ENCODE results near the gene FBXL4.

Gene FBXL4

GRCh38 chr6:98880486-98880885, 67.3 kb downstream of the FBXL4 start:
- peak; percentile 10 for DNase-seq (ENCODE audit: low spot score)

- DNase-seq (ENCODE audit: low spot score) = no peak
Measured at GRCh38 chr6:98877250-98877649, 70.5 kb downstream of the FBXL4 start.

GRCh38 chr6:98875375-98875774, 72.4 kb downstream of the FBXL4 start:
- DNase-seq (ENCODE audit: low spot score) = no peak

- no peak for DNase-seq (ENCODE audit: low spot score)
Measured at GRCh38 chr6:98871821-98872220, 75.9 kb downstream of the FBXL4 start.

GRCh38 chr6:98871057-98871456, 76.7 kb downstream of the FBXL4 start:
- DNase-seq (ENCODE audit: low spot score) = no peak

- no peak for DNase-seq (ENCODE audit: low spot score)
Measured at GRCh38 chr6:98864497-98864896, 83.2 kb downstream of the FBXL4 start.

- DNase-seq (ENCODE audit: low spot score) = no peak
Measured at GRCh38 chr6:98848539-98849242, 99.1 kb downstream of the FBXL4 start.

- no peak for DNase-seq (ENCODE audit: low spot score)
Measured at GRCh38 chr6:98847779-98848538, 99.8 kb downstream of the FBXL4 start.

GRCh38 chr6:98847416-98847778, 100.3 kb downstream of the FBXL4 start:
- no peak for DNase-seq (ENCODE audit: low spot score)

- DNase-seq (ENCODE audit: low spot score) = no peak
Measured at GRCh38 chr6:98846021-98846380, 101.7 kb downstream of the FBXL4 start.

GRCh38 chr6:98845211-98846020, 102.3 kb downstream of the FBXL4 start:
- peak; percentile 68 for DNase-seq (ENCODE audit: low spot score)

GRCh38 chr6:98844244-98845210, 103.2 kb downstream of the FBXL4 start:
- no peak for DNase-seq (ENCODE audit: low spot score)

GRCh38 chr6:98843271-98844243, 104.2 kb downstream of the FBXL4 start:
- no peak for DNase-seq (ENCODE audit: low spot score)

GRCh38 chr6:98842342-98843180, 105.2 kb downstream of the FBXL4 start:
- DNase-seq (ENCODE audit: low spot score) = no peak

- no peak for DNase-seq (ENCODE audit: low spot score)
Measured at GRCh38 chr6:98841621-98842341, 106.0 kb downstream of the FBXL4 start.

GRCh38 chr6:98840996-98841513, 106.7 kb downstream of the FBXL4 start:
- DNase-seq (ENCODE audit: low spot score) = no peak

GRCh38 chr6:98840385-98840784, 107.4 kb downstream of the FBXL4 start:
- no peak for DNase-seq (ENCODE audit: low spot score)

- peak; percentile 30 for DNase-seq (ENCODE audit: low spot score)
Measured at GRCh38 chr6:98839781-98840361, 107.9 kb downstream of the FBXL4 start.

Measured in NAMALWA (cell line).